ENCODE measurements around the gene PLK1.
A peak's percentile ranks its signal among the peaks of the same experiment; 100 is the strongest.
"Not testable (repeated sequence)": the region's sequence is repeated elsewhere in the genome, so short reads cannot be mapped to it uniquely, and the experiment has no call there.

PLK1 gene

GRCh38 chr16:23678430-23679273 lies at the start of gene PLK1:
Gene PLK1 (plus strand): TSS chr16:23678889. CDS start chr16:23678933, 44 bp downstream.
- TF ChIP-seq CTCF (IDR thresholded peaks at IDR 0.05; ENCODE audit: low read depth, low read length): peak; percentile 53
- DNase-seq (ENCODE audit: extremely low read depth, low read depth): peak; percentile 30

DNA sequence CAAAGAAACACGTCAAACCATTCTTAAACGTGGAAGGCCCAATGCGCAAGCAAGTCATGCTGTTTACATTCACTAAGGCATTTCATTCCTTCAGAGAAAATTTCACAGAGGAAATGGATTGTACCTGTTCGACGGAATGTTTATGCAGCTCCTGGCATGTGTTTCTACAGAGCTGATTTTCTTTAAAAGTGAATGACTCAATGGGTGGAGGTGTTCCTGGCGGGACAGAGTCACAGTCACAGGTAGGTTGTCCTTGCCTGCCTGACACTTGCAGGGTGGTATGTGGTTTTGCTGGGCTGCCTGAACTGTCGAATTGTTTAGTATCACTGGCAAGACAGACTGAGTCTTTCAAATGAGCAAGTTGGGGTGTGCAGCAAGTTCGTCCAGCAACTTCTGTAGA lies 49.2 kb upstream of the PLK1 start:
- no peak for TF ChIP-seq CTCF (IDR thresholded peaks at IDR 0.05; ENCODE audit: low read depth, low read length)
- no peak for DNase-seq (ENCODE audit: extremely low read depth, low read depth)

- not testable (repeated sequence) for DNase-seq (ENCODE audit: extremely low read depth, low read depth)
Measured at GRCh38 chr16:23631874-23632273, 46.8 kb upstream of the PLK1 start.

DNA sequence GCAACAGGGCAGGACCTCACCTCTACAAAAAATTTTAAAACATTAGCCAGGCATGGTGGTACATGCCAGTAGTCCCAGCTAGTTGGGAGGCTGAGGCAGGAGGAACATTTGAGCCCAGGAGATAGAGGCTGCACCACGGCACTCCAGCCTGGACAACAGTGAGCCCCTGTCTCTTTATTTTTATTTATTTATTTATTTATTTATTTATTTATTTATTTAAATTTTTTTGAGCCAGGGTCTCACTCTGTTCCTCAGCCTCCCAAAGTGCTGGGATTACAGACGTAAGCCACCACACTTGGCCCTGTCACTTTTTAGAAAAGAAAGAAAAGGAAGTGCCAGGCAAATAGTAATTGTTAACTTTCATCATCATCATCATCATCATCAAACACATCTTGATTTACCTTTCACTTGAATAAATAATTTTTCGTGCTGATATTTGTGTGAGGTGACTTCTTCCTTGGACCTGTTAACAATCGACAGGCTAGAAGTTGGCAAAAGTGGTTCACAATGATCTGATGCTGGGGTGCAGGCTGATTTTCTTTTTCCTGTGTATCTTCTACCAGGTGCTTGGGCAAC lies 44.1 kb upstream of the PLK1 start:
- DNase-seq (ENCODE audit: extremely low read depth, low read depth): no peak
- TF ChIP-seq CTCF (IDR thresholded peaks at IDR 0.05; ENCODE audit: low read depth, low read length): no peak

- TF ChIP-seq CTCF (IDR thresholded peaks at IDR 0.05; ENCODE audit: low read depth, low read length): no peak
- no peak for DNase-seq (ENCODE audit: extremely low read depth, low read depth)
Measured at GRCh38 chr16:23635958-23636357, 42.7 kb upstream of the PLK1 start.

- no peak for TF ChIP-seq CTCF (IDR thresholded peaks at IDR 0.05; ENCODE audit: low read depth, low read length)
- DNase-seq (ENCODE audit: extremely low read depth, low read depth): no peak
Measured at GRCh38 chr16:23640615-23640930, 38.1 kb upstream of the PLK1 start.

DNA sequence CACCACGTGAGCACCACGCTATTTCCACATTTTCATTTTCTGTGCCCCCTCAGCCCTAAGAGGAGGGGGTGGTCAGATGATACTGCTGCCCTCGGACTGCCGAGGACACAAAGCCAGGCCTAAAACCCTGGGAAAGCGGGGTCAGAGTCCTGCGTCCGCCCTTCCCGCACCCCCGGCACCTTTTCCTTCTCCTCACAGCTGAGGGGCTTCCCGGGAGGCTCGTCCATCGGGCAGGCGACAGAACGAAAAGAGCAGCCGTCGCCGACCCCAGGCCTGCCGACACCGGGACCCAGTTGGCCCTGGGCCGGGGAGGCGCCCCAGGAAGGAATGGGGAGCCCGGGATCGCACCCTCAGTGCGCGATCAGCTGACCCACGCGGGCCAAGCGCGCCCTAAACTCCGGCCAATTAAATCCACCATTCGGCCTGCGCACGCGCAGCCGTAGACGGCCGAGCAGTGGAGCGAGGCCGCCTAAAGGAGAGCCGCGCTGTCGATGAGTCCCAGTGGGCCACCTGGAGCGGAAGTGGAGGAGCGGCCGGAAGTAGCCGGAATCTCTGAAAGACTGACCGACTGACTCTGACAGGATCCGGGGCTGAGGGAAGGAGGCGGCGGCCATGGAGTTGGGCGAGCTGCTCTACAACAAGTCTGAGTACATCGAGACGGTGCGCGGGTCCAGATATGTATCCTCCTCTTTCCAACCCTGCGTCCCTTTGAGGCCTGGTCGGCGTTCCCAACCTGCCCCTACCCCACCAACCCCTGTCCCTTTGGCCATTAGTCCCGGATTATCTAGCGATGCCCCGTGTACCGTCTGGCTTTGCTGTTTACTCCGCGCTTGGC lies 37.5 kb upstream of the PLK1 start, which contains the start of the genes DCTN5 and PALB2:
DCTN5 (plus strand) TSS at position 536 of the 835 bp plus-strand sequence; CDS start at position 613, 77 bp downstream.
PALB2 (minus strand) TSS at position 380 of the 835 bp plus-strand sequence; CDS start at position 227, 153 bp downstream.
- no peak for TF ChIP-seq CTCF (IDR thresholded peaks at IDR 0.05; ENCODE audit: low read depth, low read length)
- DNase-seq (ENCODE audit: extremely low read depth, low read depth): peak; percentile 77
